Adipose tissue (tissue), 3 donors: ENCODE measurements around the gene C4orf50. TPM values are rescaled to one million over a fixed set of nuclear protein-coding genes. Genes with fewer than 3 reads are reported as not detected.
"Not testable (repeated sequence)": the region's sequence is repeated elsewhere in the genome, so short reads cannot be mapped to it uniquely, and the experiment has no call there.

Source experiments
- H3K27ac ChIP-seq: one replicate; pipeline ENCODE4 v1.5.1; 2013; ENCODE audit warnings: low read depth, low read length
- WGBS, 3 donors: extraction: QIAGEN DNeasy Blood & Tissue Kit; methylation state at CpG; one replicate each; pipeline ENCODE4 v1.1.7; 2013; 5-methylcytosine and 5-hydroxymethylcytosine counted together
- polyA plus RNA-seq, 3 donors: library from polyadenylated mRNA; stranded (reverse); fragments of 200-250 nt; gene quantifications; one replicate each; pipeline ENCODE4 v1.2.3, GENCODE V29; 2013
- donor health status: healthy with polysubstance abuse.
- donor health status: Bipolar disorder and iron deficiency.
- donor health status: healthy.

C4orf50 gene
- polyA plus RNA-seq, 3 donors, result 0.01 to 0.03 TPM; not detected in 1

- 81 to 87% (median 86%) methylated on average over 13 of the region's 13 CpGs for WGBS, 3 donors
- no peak overlapping the region for H3K27ac ChIP-seq
These were observed 57.9 kb downstream of the C4orf50 start for GRCh38 chr4:5960252-5960880.

- 48 to 69% (median 68%) methylated on average over 20 of the region's 20 CpGs for WGBS, 3 donors
These were observed 58.8 kb downstream of the C4orf50 start for GRCh38 chr4:5959211-5959982.

GRCh38 chr4:5958199-5958735 lies 60.0 kb downstream of the C4orf50 start:
- H3K27ac ChIP-seq, result no peak overlapping the region
- WGBS, 3 donors, result 82 to 88% (median 87%) methylated on average over 15 of the region's 15 CpGs

More at GRCh38 chr4:5959211-5959982, 58.8 kb downstream of the C4orf50 start:
- H3K27ac ChIP-seq, result no peak overlapping the region

- H3K27ac ChIP-seq, result no peak overlapping the region
- 51 to 61% (median 56%) methylated on average over 16 of the region's 16 CpGs for WGBS, 3 donors
These were observed 61.2 kb downstream of the C4orf50 start for GRCh38 chr4:5957076-5957475.

- whole genome bisulfite sequencing, 3 donors, result 17 to 22% (median 21%) methylated on average over 16 of the region's 16 CpGs
These were observed 61.8 kb downstream of the C4orf50 start for GRCh38 chr4:5956285-5957021.

GRCh38 chr4:5955856-5956255 lies 62.4 kb downstream of the C4orf50 start:
- no peak overlapping the region for H3K27ac ChIP-seq
- 26 to 38% (median 31%) methylated on average over 4 of the region's 4 CpGs for WGBS, 3 donors

More at GRCh38 chr4:5956285-5957021, 61.8 kb downstream of the C4orf50 start:
- no peak overlapping the region for H3K27ac ChIP-seq

- WGBS, 3 donors, result 44 to 56% (median 51%) methylated on average over 18 of the region's 18 CpGs
- no peak overlapping the region for H3K27ac ChIP-seq
These were observed 62.9 kb downstream of the C4orf50 start for GRCh38 chr4:5955201-5955821.

GRCh38 chr4:5954056-5954760 lies 64.0 kb downstream of the C4orf50 start:
- no peak overlapping the region for H3K27ac ChIP-seq
- 67 to 85% (median 81%) methylated on average over 11 of the region's 11 CpGs for WGBS, 3 donors

- WGBS, 3 donors, result 62 to 72% (median 68%) methylated on average over 13 of the region's 13 CpGs
These were observed 65.0 kb downstream of the C4orf50 start for GRCh38 chr4:5952975-5953951.

GRCh38 chr4:5952286-5952974 lies 65.8 kb downstream of the C4orf50 start:
- 58 to 67% (median 61%) methylated on average over 22 of the region's 22 CpGs for WGBS, 3 donors
- H3K27ac ChIP-seq, result no peak overlapping the region

More at GRCh38 chr4:5952975-5953951, 65.0 kb downstream of the C4orf50 start:
- H3K27ac ChIP-seq, result no peak overlapping the region

GRCh38 chr4:5946653-5947052 lies 71.6 kb downstream of the C4orf50 start:
- 71 to 88% (median 88%) methylated on average over 6 of the region's 6 CpGs for WGBS, 3 donors
- H3K27ac ChIP-seq, result not testable (repeated sequence)

GRCh38 chr4:5945936-5946335 lies 72.3 kb downstream of the C4orf50 start:
- 89 to 95% (median 90%) methylated on average over 6 of the region's 6 CpGs for WGBS, 3 donors
- H3K27ac ChIP-seq, result no peak overlapping the region

- 76 to 89% (median 87%) methylated on average over 11 of the region's 11 CpGs for WGBS, 3 donors
- H3K27ac ChIP-seq, result no peak overlapping the region
These were observed 73.1 kb downstream of the C4orf50 start for GRCh38 chr4:5945171-5945570.

- no peak overlapping the region for H3K27ac ChIP-seq
- WGBS, 3 donors, result 17 to 26% (median 22%) methylated on average over 6 of the region's 6 CpGs
These were observed 74.7 kb downstream of the C4orf50 start for GRCh38 chr4:5943561-5943960.

GRCh38 chr4:5942947-5943346 lies 75.3 kb downstream of the C4orf50 start:
- H3K27ac ChIP-seq, result no peak overlapping the region
- 28 to 42% (median 36%) methylated on average over 9 of the region's 9 CpGs for WGBS, 3 donors

- 49 to 74% (median 67%) methylated on average over 6 of the region's 6 CpGs for WGBS, 3 donors
- no peak overlapping the region for H3K27ac ChIP-seq
These were observed 76.6 kb downstream of the C4orf50 start for GRCh38 chr4:5941601-5942000.
